Neural cell (in vitro differentiated cells): Measurements from ENCODE around the gene SLCO3A1. TPM values are rescaled to one million over a fixed set of nuclear protein-coding genes. Genes with fewer than 3 reads are reported as not detected.

Source experiments
- H2AFZ ChIP-seq: fragments of 200-600, 300-800 bp; sonication (generic), shearing (Covaris generic); 2 replicates; pipeline ENCODE4 v1.6.0; 2014; ENCODE audit warnings: low read depth, mild to moderate bottlenecking, antibody characterized with exemption, low read length, moderate library complexity
- H3F3A ChIP-seq: fragments of 200-600 bp; shearing (Covaris generic); 2 replicates; pipeline ENCODE4 v1.6.1; 2016; ENCODE audit warnings: mild to moderate bottlenecking, moderate library complexity, mixed read lengths, antibody characterized with exemption, low read length; ENCODE audit not compliant: insufficient read depth, poor library complexity, severe bottlenecking
- H3K27ac ChIP-seq: fragments of 200-600, 300-800 bp; sonication (generic), shearing (Covaris generic); 2 replicates; pipeline ENCODE4 v1.5.1; 2014; ENCODE audit warnings: mild to moderate bottlenecking, low read length, moderate library complexity
- H3K27me3 ChIP-seq: fragments of 300-800, 200-600 bp; sonication (generic), shearing (Covaris generic); 2 replicates; pipeline ENCODE4 v1.6.0; 2014; ENCODE audit warnings: mild to moderate bottlenecking, low read depth, low read length, moderate library complexity; ENCODE audit not compliant: insufficient read depth
- H3K36me3 ChIP-seq: fragments of 300-800, 200-600 bp; sonication (generic), shearing (Covaris generic); 2 replicates; pipeline ENCODE4 v1.5.1; 2014; ENCODE audit warnings: mild to moderate bottlenecking, antibody characterized with exemption, low read length, moderate library complexity; ENCODE audit not compliant: insufficient read depth
- H3K4me2 ChIP-seq: fragments of 300-800, 200-600 bp; sonication (generic), shearing (Covaris generic); 2 replicates; pipeline ENCODE4 v1.6.0; 2014; ENCODE audit warnings: mild to moderate bottlenecking, low read length
- H3K4me3 ChIP-seq: fragments of 300-800, 200-600 bp; sonication (generic), shearing (Covaris generic); 2 replicates; pipeline ENCODE4 v1.5.1; 2014; ENCODE audit warnings: mild to moderate bottlenecking, low read length, moderate library complexity
- H3K79me2 ChIP-seq: fragments of 200-600 bp; shearing (Covaris generic); replicated peaks from 2 replicates; pipeline ENCODE4 v1.6.0; 2014; ENCODE audit warnings: mild to moderate bottlenecking, low read length, moderate library complexity; ENCODE audit not compliant: insufficient read depth
- H3K9ac ChIP-seq: fragments of 300-800, 200-600 bp; sonication (generic), shearing (Covaris generic); 2 replicates; pipeline ENCODE4 v1.6.1; 2016; ENCODE audit warnings: mild to moderate bottlenecking, low read length, mixed read lengths
- H3K9me2 ChIP-seq: fragments of 200-600 bp; shearing (Covaris generic); 2 replicates; pipeline ENCODE4 v1.6.1; 2016; ENCODE audit warnings: mild to moderate bottlenecking, low read length, mixed read lengths; ENCODE audit not compliant: insufficient read depth
- H3K9me3 ChIP-seq: fragments of 200-600, 300-800 bp; sonication (generic), shearing (Covaris generic); 2 replicates; pipeline ENCODE4 v1.6.1; 2016; ENCODE audit warnings: mild to moderate bottlenecking, mixed run types, low read length, moderate library complexity, mixed read lengths
- H4K20me1 ChIP-seq: fragments of 200-600 bp; shearing (Covaris generic); 2 replicates; pipeline ENCODE4 v1.6.1; 2016; ENCODE audit warnings: mild to moderate bottlenecking, mixed run types; ENCODE audit not compliant: insufficient read depth
- EP300 ChIP-seq: fragments of 450-650 bp; conservative IDR thresholded peaks from 2 replicates; pipeline ENCODE4 v1.6.1; 2014; ENCODE audit warnings: antibody characterized with exemption, mild to moderate bottlenecking, moderate library complexity; ENCODE audit not compliant: poor library complexity, severe bottlenecking
- EZH2 ChIP-seq: fragments of 200-600, 300-800 bp; shearing (Covaris generic), sonication (generic); IDR thresholded peaks from 2 replicates; pipeline ENCODE4 v1.6.1; 2014; ENCODE audit warnings: antibody characterized with exemption, low read length, borderline replicate concordance, mild to moderate bottlenecking; ENCODE audit not compliant: insufficient read depth, poor library complexity, severe bottlenecking
- MXI1 ChIP-seq: fragments of 450-650 bp; conservative IDR thresholded peaks from 2 replicates; pipeline ENCODE4 v1.6.1; 2014; ENCODE audit warnings: antibody characterized with exemption, mild to moderate bottlenecking; ENCODE audit not compliant: poor library complexity, severe bottlenecking
- POLR2AphosphoS5 ChIP-seq: IDR thresholded peaks from 2 replicates; pipeline ENCODE4 v1.6.1; 2012
- RAD21 ChIP-seq: fragments of 450-650 bp; conservative IDR thresholded peaks from 2 replicates; pipeline ENCODE4 v1.6.1; 2014; ENCODE audit warnings: antibody characterized with exemption, mild to moderate bottlenecking, moderate library complexity
- SMC3 ChIP-seq: fragments of 450-650 bp; conservative IDR thresholded peaks from 2 replicates; pipeline ENCODE4 v1.6.1; 2014; ENCODE audit warnings: antibody characterized with exemption, mild to moderate bottlenecking, moderate library complexity; ENCODE audit not compliant: poor library complexity
- TAF1 ChIP-seq: IDR thresholded peaks from 2 replicates; pipeline ENCODE4 v1.6.1; 2012; ENCODE audit warnings: low read depth
- polyA plus RNA-seq: library from polyadenylated mRNA; depleted of rRNA; stranded (reverse); fragments of >200 nt; gene quantifications from 2 replicates; pipeline ENCODE4 v1.2.3, GENCODE V29; 2014
- TF ChIP-seq, protein P1 (sequence below): IDR thresholded peaks from 2 replicates; pipeline ENCODE4 v1.6.1; 2012; ENCODE audit warnings: borderline replicate concordance
- TF ChIP-seq, protein P2 (sequence below): fragments of 450-650 bp; IDR thresholded peaks from 2 replicates; pipeline ENCODE4 v1.5.1; 2014; ENCODE audit warnings: antibody characterized with exemption, mild to moderate bottlenecking, moderate library complexity; ENCODE audit not compliant: poor library complexity, severe bottlenecking

SLCO3A1 gene
- polyA plus RNA-seq, 1 donor from 2014 or later: 14.2 TPM

DNA sequence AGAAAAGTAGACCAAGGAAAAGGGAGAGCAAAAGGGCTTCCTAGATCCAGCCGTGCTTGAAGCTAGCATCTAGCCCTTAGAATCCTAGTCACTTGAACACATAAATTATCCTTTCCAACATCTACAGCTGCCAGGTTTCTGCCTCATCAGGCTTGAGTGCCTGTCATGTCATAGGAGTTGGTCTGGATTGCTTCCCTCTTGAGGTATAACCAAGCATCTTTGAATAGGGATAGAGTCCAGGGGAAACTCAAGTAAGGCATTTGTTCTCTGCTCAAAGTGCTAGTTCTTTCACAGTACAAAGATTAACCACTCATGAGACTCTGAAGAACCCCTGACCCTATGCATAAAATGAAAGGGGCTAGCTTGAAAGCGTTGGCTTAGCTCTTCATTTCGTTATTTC lies 72.3 kb downstream of the SLCO3A1 start:
- Histone ChIP-seq H3K9me3 (no peaks in the 10 kb centered on the region), H3K27me3 (no peaks in the 10 kb centered on the region), H3K27ac (no peak overlapping the region), H3K4me3 (no peak overlapping the region), H4K20me1 (no peaks in the 10 kb centered on the region), H3K9ac (no peak overlapping the region), H3K36me3 (no peaks in the 10 kb centered on the region), H3F3A (no peaks in the 10 kb centered on the region), H3K9me2 (no peaks in the 10 kb centered on the region), H3K4me2 (no peak overlapping the region), H2AFZ (no peak overlapping the region), H3K79me2 (peaks cover 11% of the 10 kb centered on the region)
- TF ChIP-seq SMC3: no peak
- TF ChIP-seq, protein P1, sequence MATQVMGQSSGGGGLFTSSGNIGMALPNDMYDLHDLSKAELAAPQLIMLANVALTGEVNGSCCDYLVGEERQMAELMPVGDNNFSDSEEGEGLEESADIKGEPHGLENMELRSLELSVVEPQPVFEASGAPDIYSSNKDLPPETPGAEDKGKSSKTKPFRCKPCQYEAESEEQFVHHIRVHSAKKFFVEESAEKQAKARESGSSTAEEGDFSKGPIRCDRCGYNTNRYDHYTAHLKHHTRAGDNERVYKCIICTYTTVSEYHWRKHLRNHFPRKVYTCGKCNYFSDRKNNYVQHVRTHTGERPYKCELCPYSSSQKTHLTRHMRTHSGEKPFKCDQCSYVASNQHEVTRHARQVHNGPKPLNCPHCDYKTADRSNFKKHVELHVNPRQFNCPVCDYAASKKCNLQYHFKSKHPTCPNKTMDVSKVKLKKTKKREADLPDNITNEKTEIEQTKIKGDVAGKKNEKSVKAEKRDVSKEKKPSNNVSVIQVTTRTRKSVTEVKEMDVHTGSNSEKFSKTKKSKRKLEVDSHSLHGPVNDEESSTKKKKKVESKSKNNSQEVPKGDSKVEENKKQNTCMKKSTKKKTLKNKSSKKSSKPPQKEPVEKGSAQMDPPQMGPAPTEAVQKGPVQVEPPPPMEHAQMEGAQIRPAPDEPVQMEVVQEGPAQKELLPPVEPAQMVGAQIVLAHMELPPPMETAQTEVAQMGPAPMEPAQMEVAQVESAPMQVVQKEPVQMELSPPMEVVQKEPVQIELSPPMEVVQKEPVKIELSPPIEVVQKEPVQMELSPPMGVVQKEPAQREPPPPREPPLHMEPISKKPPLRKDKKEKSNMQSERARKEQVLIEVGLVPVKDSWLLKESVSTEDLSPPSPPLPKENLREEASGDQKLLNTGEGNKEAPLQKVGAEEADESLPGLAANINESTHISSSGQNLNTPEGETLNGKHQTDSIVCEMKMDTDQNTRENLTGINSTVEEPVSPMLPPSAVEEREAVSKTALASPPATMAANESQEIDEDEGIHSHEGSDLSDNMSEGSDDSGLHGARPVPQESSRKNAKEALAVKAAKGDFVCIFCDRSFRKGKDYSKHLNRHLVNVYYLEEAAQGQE: no peak
- no peak for TF ChIP-seq POLR2AphosphoS5
- no peak for TF ChIP-seq MXI1

GRCh38 chr15:91926908-91927270 lies 73.4 kb downstream of the SLCO3A1 start:
- Histone ChIP-seq H3K4me3 (no peak overlapping the region), H3K36me3 (no peaks in the 10 kb centered on the region), H3K27me3 (no peaks in the 10 kb centered on the region), H3K27ac (no peak overlapping the region), H3K9me3 (no peaks in the 10 kb centered on the region), H4K20me1 (no peaks in the 10 kb centered on the region), H3K9ac (no peak overlapping the region), H3K79me2 (peaks cover 7% of the 10 kb centered on the region), H3F3A (no peaks in the 10 kb centered on the region), H3K4me2 (no peak overlapping the region), H3K9me2 (no peaks in the 10 kb centered on the region), H2AFZ (no peak overlapping the region)
- TF ChIP-seq TAF1 (no peak), POLR2AphosphoS5 (no peak), MXI1 (no peak), SMC3 (no peak), RAD21 (no peak), EZH2 (no peak), EP300 (no peak)
- TF ChIP-seq, protein P2, sequence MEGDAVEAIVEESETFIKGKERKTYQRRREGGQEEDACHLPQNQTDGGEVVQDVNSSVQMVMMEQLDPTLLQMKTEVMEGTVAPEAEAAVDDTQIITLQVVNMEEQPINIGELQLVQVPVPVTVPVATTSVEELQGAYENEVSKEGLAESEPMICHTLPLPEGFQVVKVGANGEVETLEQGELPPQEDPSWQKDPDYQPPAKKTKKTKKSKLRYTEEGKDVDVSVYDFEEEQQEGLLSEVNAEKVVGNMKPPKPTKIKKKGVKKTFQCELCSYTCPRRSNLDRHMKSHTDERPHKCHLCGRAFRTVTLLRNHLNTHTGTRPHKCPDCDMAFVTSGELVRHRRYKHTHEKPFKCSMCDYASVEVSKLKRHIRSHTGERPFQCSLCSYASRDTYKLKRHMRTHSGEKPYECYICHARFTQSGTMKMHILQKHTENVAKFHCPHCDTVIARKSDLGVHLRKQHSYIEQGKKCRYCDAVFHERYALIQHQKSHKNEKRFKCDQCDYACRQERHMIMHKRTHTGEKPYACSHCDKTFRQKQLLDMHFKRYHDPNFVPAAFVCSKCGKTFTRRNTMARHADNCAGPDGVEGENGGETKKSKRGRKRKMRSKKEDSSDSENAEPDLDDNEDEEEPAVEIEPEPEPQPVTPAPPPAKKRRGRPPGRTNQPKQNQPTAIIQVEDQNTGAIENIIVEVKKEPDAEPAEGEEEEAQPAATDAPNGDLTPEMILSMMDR: no peak
- TF ChIP-seq, protein P1: no peak
